ENCODE results near the gene ZNF804A.

- TF ChIP-seq EZH2 (IDR thresholded peaks at IDR 0.05; ENCODE audit: insufficient read depth, poor library complexity, severe bottlenecking) (no peak), EZH2phosphoT487 (IDR thresholded peaks at IDR 0.05; ENCODE audit: insufficient read depth, low read depth) (no peak)
Observed at GRCh38 chr2:184847331-184847730, 249.0 kb downstream of the ZNF804A start.

Data from GM23248 (cell line).